PC-9 (cell line): Measurements from ENCODE around the gene SSBP2. TPM values are rescaled to one million over a fixed set of nuclear protein-coding genes. Genes with fewer than 3 reads are reported as not detected.

Experiments used
- BruUV-seq: library from RNA; stranded (reverse); fragments of 400-500 nt; replicated peaks from 2 replicates; lab custom pipeline; 2021; lab: Mats Ljungman, UMichigan
- CTCF ChIA-PET: fragments of 300-600 bp; sonication (Branson Sonifier 250); formaldehyde crosslinking; loops from one replicate; lab custom pipeline; 2022; ENCODE audit warnings: antibody characterized with exemption; lab: Charles Lee
- POLR2A ChIA-PET: fragments of 300-600 bp; sonication (Branson Sonifier 250); formaldehyde crosslinking; loops from one replicate; lab custom pipeline; 2022; ENCODE audit warnings: antibody characterized with exemption; ENCODE audit not compliant: unreplicated experiment; lab: Charles Lee
- DNase-seq, 2 experiments: peaks; one replicate each; pipeline versions ENCODE4 v3.0.0 to v3.0.0-alpha.2; 2015 to 2022; ENCODE audit warnings: mixed read lengths in 1 of 2
- H2AFZ ChIP-seq: fragments of 200-600 bp; sonication (generic); 2 replicates; pipeline ENCODE4 v1.8.1; 2017; ENCODE audit warnings: antibody characterized with exemption
- H3F3A ChIP-seq: fragments of 200-600 bp; sonication (generic); 2 replicates; pipeline ENCODE4 v1.8.1; 2017; ENCODE audit warnings: antibody characterized with exemption, mild to moderate bottlenecking, low read depth; ENCODE audit not compliant: insufficient read depth
- H3K27ac ChIP-seq: fragments of 200-600 bp; sonication (generic); 2 replicates; pipeline ENCODE4 v1.6.1; 2016; ENCODE audit warnings: mixed run types
- H3K27me3 ChIP-seq: fragments of 200-600 bp; sonication (generic); 2 replicates; pipeline ENCODE4 v1.6.1; 2016; ENCODE audit warnings: low read depth, mixed run types; ENCODE audit not compliant: insufficient read depth
- H3K36me3 ChIP-seq: fragments of 200-600 bp; sonication (generic); 2 replicates; pipeline ENCODE4 v1.6.1; 2016; ENCODE audit warnings: low read depth, mixed run types
- H3K4me1 ChIP-seq: fragments of 200-600 bp; sonication (generic); replicated peaks from 2 replicates; pipeline ENCODE4 v1.6.1; 2016; ENCODE audit warnings: mixed run types; ENCODE audit not compliant: insufficient read depth
- H3K4me2 ChIP-seq: fragments of 200-600 bp; sonication (generic); 2 replicates; pipeline ENCODE4 v1.6.1; 2017; ENCODE audit warnings: mixed run types
- H3K4me3 ChIP-seq: fragments of 200-600 bp; sonication (generic); 2 replicates; pipeline ENCODE4 v1.6.1; 2016; ENCODE audit warnings: mixed run types
- H3K79me2 ChIP-seq: fragments of 200-600 bp; sonication (generic); 2 replicates; pipeline ENCODE4 v1.6.1; 2017; ENCODE audit warnings: low read depth, mixed run types
- H3K9me2 ChIP-seq: fragments of 200-600 bp; sonication (generic); 2 replicates; pipeline ENCODE4 v1.8.1; 2017; ENCODE audit warnings: mild to moderate bottlenecking; ENCODE audit not compliant: insufficient read depth
- H3K9me3 ChIP-seq: fragments of 200-600 bp; sonication (generic); 2 replicates; pipeline ENCODE4 v1.8.1; 2016; ENCODE audit warnings: low read depth; ENCODE audit not compliant: insufficient read depth
- H4K20me1 ChIP-seq: fragments of 200-600 bp; sonication (generic); 2 replicates; pipeline ENCODE4 v1.8.1; 2017; ENCODE audit not compliant: insufficient read depth
- CTCF ChIP-seq: fragments of 200-600 bp; sonication (generic); conservative IDR thresholded peaks from 2 replicates; pipeline ENCODE4 v1.6.1; 2017; ENCODE audit warnings: mixed run types, antibody characterized with exemption, mild to moderate bottlenecking, moderate library complexity
- EZH2 ChIP-seq: fragments of 200-600 bp; sonication (generic); IDR thresholded peaks from 2 replicates; pipeline ENCODE4 v1.8.0; 2017; ENCODE audit warnings: antibody characterized with exemption, low read depth
- intact Hi-C: fragments of 100-400 bp; cut with micrococcal nuclease; formaldehyde crosslinking; loops from one replicate; pipeline ENCODE4 v1.10.0; 2022; ENCODE audit not compliant: unreplicated experiment
- total RNA-seq: library from RNA; stranded (reverse); gene quantifications from 2 replicates; pipeline ENCODE4 v1.2.3, GENCODE V29; 2021

Gene SSBP2
- total RNA-seq, 1 experiment from 2014 or later = 6.4 TPM

- ChIA-PET POLR2A (interaction anchor here (0.6 kb wide), 1 partner anchor 29 kb away, joined by 7 read pairs; no protein-coding TSS in a partner anchor), CTCF (no interaction called here)
- TF ChIP-seq EZH2 (no peak), CTCF (no peak)
- intact Hi-C loops = no loop called here
- Histone ChIP-seq H3K27ac (no peak overlapping the region), H3K9me2 (no peaks in the 10 kb centered on the region), H3K36me3 (no peaks in the 10 kb centered on the region), H3K27me3 (no peaks in the 10 kb centered on the region), H3F3A (no peaks in the 10 kb centered on the region), H3K9me3 (no peaks in the 10 kb centered on the region), H3K79me2 (no peaks in the 10 kb centered on the region), H3K4me2 (no peak overlapping the region), H2AFZ (no peak overlapping the region), H3K4me1 (no peaks in the 10 kb centered on the region), H4K20me1 (no peaks in the 10 kb centered on the region), H3K4me3 (no peak overlapping the region)
- DNase-seq = no peak
- BruUV-seq = no TSS peak
Observed at GRCh38 chr5:81708889-81709288, 42.0 kb downstream of the SSBP2 start.

GRCh38 chr5:81703840-81704239 is 47.1 kb downstream of the SSBP2 start:
- no TSS peak for BruUV-seq
- intact Hi-C loops = no loop called here
- POLR2A ChIA-PET = no interaction called here

GRCh38 chr5:81700166-81700565 is 50.7 kb downstream of the SSBP2 start:
- no peaks in the 10 kb centered on the region for H3K79me2 ChIP-seq
- H3K9me2 ChIP-seq = no peaks in the 10 kb centered on the region
- no peaks in the 10 kb centered on the region for H3K27me3 ChIP-seq
- DNase-seq = no peak
- CTCF ChIA-PET = no interaction called here
- no peaks in the 10 kb centered on the region for H3F3A ChIP-seq
- no peak overlapping the region for H3K4me2 ChIP-seq
- POLR2A ChIA-PET = no interaction called here
- no peaks in the 10 kb centered on the region; the same call in 1 of the 2 replicates for H4K20me1 ChIP-seq
- no peaks in the 10 kb centered on the region for H3K36me3 ChIP-seq
- no peak overlapping the region for H2AFZ ChIP-seq
- 0 out of 2 replicates have a peak, but pooled peaks cover 3% of the 10 kb centered on the region for H3K9me3 ChIP-seq
- no peaks in the 10 kb centered on the region for H3K4me1 ChIP-seq
- BruUV-seq = no TSS peak
- no peak overlapping the region for H3K27ac ChIP-seq
- intact Hi-C loops = no loop called here
- TF ChIP-seq EZH2 (no peak), CTCF (no peak)
- H3K4me3 ChIP-seq = no peak overlapping the region

More at GRCh38 chr5:81703840-81704239, 47.1 kb downstream of the SSBP2 start:
- H3K27me3 ChIP-seq = no peaks in the 10 kb centered on the region
- H3K4me2 ChIP-seq = no peak overlapping the region
- no peaks in the 10 kb centered on the region for H3F3A ChIP-seq
- no peaks in the 10 kb centered on the region for H3K36me3 ChIP-seq
- no peaks in the 10 kb centered on the region for H4K20me1 ChIP-seq
- TF ChIP-seq CTCF (no peak), EZH2 (no peak)
- H3K27ac ChIP-seq = no peak overlapping the region
- CTCF ChIA-PET = no interaction called here
- H2AFZ ChIP-seq = no peak overlapping the region
- no peaks in the 10 kb centered on the region for H3K9me2 ChIP-seq
- 0 out of 2 replicates have a peak, but pooled peaks cover 3% of the 10 kb centered on the region for H3K9me3 ChIP-seq
- H3K79me2 ChIP-seq = no peaks in the 10 kb centered on the region
- H3K4me1 ChIP-seq = no peaks in the 10 kb centered on the region
- no peak for DNase-seq
- no peak overlapping the region for H3K4me3 ChIP-seq
